Measurements from ENCODE around the gene DNAJC13.
A peak's percentile ranks its signal among the peaks of the same experiment; 100 is the strongest.
"Not testable (repeated sequence)": the region's sequence is repeated elsewhere in the genome, so short reads cannot be mapped to it uniquely, and the experiment has no call there.

The DNAJC13 gene

GRCh38 chr3:132416807-132417694, at the start of gene DNAJC13:
TSS of gene DNAJC13 (plus strand) at chr3:132417502. CDS start at chr3:132434551, 17,049 bp downstream.
- DNase-seq (ENCODE audit: low read depth), result peak; percentile 91

GRCh38 chr3:132368515-132368914, 48.8 kb upstream of the DNAJC13 start:
- no peak for DNase-seq (ENCODE audit: low read depth)

GRCh38 chr3:132368962-132369361, 48.3 kb upstream of the DNAJC13 start:
- no peak for DNase-seq (ENCODE audit: low read depth)

- DNase-seq (ENCODE audit: low read depth), result not testable (repeated sequence)
Measured at GRCh38 chr3:132376945-132377354, 40.4 kb upstream of the DNAJC13 start.

- DNase-seq (ENCODE audit: low read depth), result no peak
Measured at GRCh38 chr3:132378048-132378762, 39.1 kb upstream of the DNAJC13 start.

- no peak for DNase-seq (ENCODE audit: low read depth)
Measured at GRCh38 chr3:132378846-132379245, 38.5 kb upstream of the DNAJC13 start.

GRCh38 chr3:132380920-132381319, 36.4 kb upstream of the DNAJC13 start:
- no peak for DNase-seq (ENCODE audit: low read depth)

- DNase-seq (ENCODE audit: low read depth), result no peak
Measured at GRCh38 chr3:132381348-132381944, 35.9 kb upstream of the DNAJC13 start.

- no peak for DNase-seq (ENCODE audit: low read depth)
Measured at GRCh38 chr3:132382267-132382666, 35.0 kb upstream of the DNAJC13 start.

GRCh38 chr3:132382688-132383194, 34.6 kb upstream of the DNAJC13 start:
- no peak for DNase-seq (ENCODE audit: low read depth)

GRCh38 chr3:132386259-132386658, 31.0 kb upstream of the DNAJC13 start:
- no peak for DNase-seq (ENCODE audit: low read depth)

GRCh38 chr3:132392675-132393074, 24.6 kb upstream of the DNAJC13 start:
- DNase-seq (ENCODE audit: low read depth), result not testable (repeated sequence)

- DNase-seq (ENCODE audit: low read depth), result peak; percentile 8
Measured at GRCh38 chr3:132394320-132394719, 23.0 kb upstream of the DNAJC13 start.

GRCh38 chr3:132395126-132395525, 22.2 kb upstream of the DNAJC13 start:
- no peak for DNase-seq (ENCODE audit: low read depth)

- DNase-seq (ENCODE audit: low read depth), result no peak
Measured at GRCh38 chr3:132396255-132396654, 21.0 kb upstream of the DNAJC13 start.

- not testable (repeated sequence) for DNase-seq (ENCODE audit: low read depth)
Measured at GRCh38 chr3:132396776-132397175, 20.5 kb upstream of the DNAJC13 start.

- peak; percentile 43 for DNase-seq (ENCODE audit: low read depth)
Measured at GRCh38 chr3:132399054-132399929, 18.0 kb upstream of the DNAJC13 start.

- no peak for DNase-seq (ENCODE audit: low read depth)
Measured at GRCh38 chr3:132401255-132401654, 16.0 kb upstream of the DNAJC13 start.

- no peak for DNase-seq (ENCODE audit: low read depth)
Measured at GRCh38 chr3:132404276-132404675, 13.0 kb upstream of the DNAJC13 start.

GRCh38 chr3:132405188-132405587, 12.1 kb upstream of the DNAJC13 start:
- no peak for DNase-seq (ENCODE audit: low read depth)

- no peak for DNase-seq (ENCODE audit: low read depth)
Measured at GRCh38 chr3:132405609-132406299, 11.5 kb upstream of the DNAJC13 start.
